ENCODE results near the gene EEF1B2. TPM values are rescaled to one million over a fixed set of nuclear protein-coding genes. Genes with fewer than 3 reads are reported as not detected.

EEF1B2 gene
- total and polyA plus RNA-seq, 2 of the 8 experiments (the other 6 are each of a cell fraction or from before 2014, with no cell fraction given), result 504 to 679 TPM

GRCh38 chr2:206143451-206143850 is 16.2 kb upstream of the EEF1B2 start:
- H3K4me2 ChIP-seq (ENCODE audit: insufficient read depth in 1 of 2, low read depth in 2 of 2, low read length in 2 of 2), result no peak overlapping the region
- no peak overlapping the region for H3K18ac ChIP-seq (ENCODE audit: extremely low read depth, low read length)
- FAIRE-seq (no peak), DNase-seq (ENCODE audit: low read depth in 1 of 2, low spot score in 2 of 2) (no peak)
- H3K14ac ChIP-seq (ENCODE audit: insufficient read length), result no peak overlapping the region
- no peaks in the 10 kb centered on the region for H3K79me1 ChIP-seq (ENCODE audit: low read depth, low read length)
- H3K4me3 ChIP-seq (ENCODE audit: extremely low read depth in 1 of 4, insufficient read depth in 2 of 4, low read depth in 3 of 4, low read length in 4 of 4), result no peak overlapping the region
- no peak overlapping the region for H2BK15ac ChIP-seq (ENCODE audit: low read length)
- no peak overlapping the region for H2BK120ac ChIP-seq (replicated peaks; ENCODE audit: low read depth, low read length)
- no peaks in the 10 kb centered on the region for H4K20me1 ChIP-seq (replicated peaks in 1 of 2; ENCODE audit: control insufficient read depth in 1 of 2, insufficient read depth in 2 of 2, low read length in 2 of 2)
- no peaks in the 10 kb centered on the region for H3K9me3 ChIP-seq (ENCODE audit: insufficient read depth in 2 of 2, low read depth in 1 of 2, low read length in 1 of 2)
- H3K27ac ChIP-seq (ENCODE audit: low read depth, low read length), result no peak overlapping the region
- no peaks in the 10 kb centered on the region for H3K27me3 ChIP-seq (replicated peaks in 1 of 4; ENCODE audit: control insufficient read depth in 3 of 4, extremely low read depth in 1 of 4, insufficient read depth in 3 of 4, low read length in 3 of 4)
- H3K23ac ChIP-seq (ENCODE audit: insufficient read length), result no peak overlapping the region
- H2BK20ac ChIP-seq (ENCODE audit: low read length), result no peak overlapping the region
- no peak overlapping the region for H3K9ac ChIP-seq (replicated peaks in 1 of 4; ENCODE audit: extremely low read depth in 1 of 4, low read depth in 3 of 4, low read length in 3 of 4)
- ChIA-PET CTCF (ENCODE audit: partially characterized antibody) (interaction anchor here (0.7 to 1.6 kb wide), 4 partner anchors 10 to 140 kb away, joined by 3 to 6 read pairs (median 4); no protein-coding TSS in a partner anchor), POLR2A (ENCODE audit: partially characterized antibody) (interaction anchor here (2.2 kb wide), 1 partner anchor 17 kb away, joined by 12 read pairs; the partner anchor contains the start of genes EEF1B2 and NDUFS1)
- WGBS, 2 experiments (ENCODE audit: extremely low coverage in 1 of 2, insufficient coverage in 1 of 2, insufficient read length in 1 of 2, insufficient replicate concordance in 2 of 2, low coverage in 1 of 2, low lambda C conversion rate in 2 of 2, missing lambda C conversion rate in 1 of 2), result 95% methylated on average over 4 of the region's 4 CpGs; no CpG with 5 or more reads in 1 of the 2 experiments
- no peaks in the 10 kb centered on the region for H3K23me2 ChIP-seq (ENCODE audit: low read depth, low read length)
- H2BK5ac ChIP-seq (ENCODE audit: low read depth, low read length), result no peak overlapping the region
- H3K36me3 ChIP-seq (ENCODE audit: control insufficient read depth in 2 of 4, insufficient read depth in 4 of 4, low read length in 3 of 4), result peaks cover 17 to 87% (median 66%) of the 10 kb centered on the region in 4 experiments
- TF ChIP-seq KDM4A (IDR thresholded peaks at IDR 0.05; ENCODE audit: low read depth, low read length, severe bottlenecking) (no peak), BRCA1 (IDR thresholded peaks at IDR 0.05; ENCODE audit: low read depth, low read length) (no peak), YY1 (IDR thresholded peaks at IDR 0.05; ENCODE audit: low read depth, low read length) (no peak), NRF1 (IDR thresholded peaks at IDR 0.05; ENCODE audit: low read depth, low read length) (no peak), POU5F1 (IDR thresholded peaks at IDR 0.05; ENCODE audit: low read depth, low read length) (no peak), CBX5 (IDR thresholded peaks at IDR 0.05; ENCODE audit: low read depth, low read length) (no peak), SP1 (IDR thresholded peaks at IDR 0.05; ENCODE audit: low read depth, low read length) (no peak)
- H3K79me2 ChIP-seq (ENCODE audit: control insufficient read depth in 1 of 2, insufficient read depth in 2 of 2, low read length in 2 of 2), result no peaks in the 10 kb centered on the region
- H3K4me1 ChIP-seq (replicated peaks in 1 of 4; ENCODE audit: control insufficient read depth in 3 of 4, insufficient read depth in 4 of 4, low read length in 3 of 4), result no peaks in the 10 kb centered on the region
- no peak overlapping the region for H4K8ac ChIP-seq (ENCODE audit: extremely low read depth, insufficient read depth, low read length)
- no peak overlapping the region for H3K4ac ChIP-seq (replicated peaks; ENCODE audit: insufficient read length, low read depth, low read length)
- H4K91ac ChIP-seq (replicated peaks; ENCODE audit: insufficient read length, low read length), result no peak overlapping the region
- no peak overlapping the region for H3K56ac ChIP-seq (replicated peaks; ENCODE audit: insufficient read length, low read depth, low read length)
- H2AK5ac ChIP-seq (ENCODE audit: low read depth, low read length), result no peak overlapping the region
- no peak overlapping the region for H2BK12ac ChIP-seq (ENCODE audit: low read depth, low read length)
- no peak overlapping the region for H4K5ac ChIP-seq (ENCODE audit: insufficient read length, low read depth, low read length)
- no peak overlapping the region for H2AFZ ChIP-seq (ENCODE audit: low read length)

All from H1 (cell line).